Spinal cord (tissue), 10 donors: Measurements from ENCODE around the gene ADGRF3. TPM values are rescaled to one million over a fixed set of nuclear protein-coding genes. Genes with fewer than 3 reads are reported as not detected.
"Not testable (repeated sequence)": the region's sequence is repeated elsewhere in the genome, so short reads cannot be mapped to it uniquely, and the experiment has no call there.

ENCODE experiments used
- DNase-seq, 6 donors: peaks; one replicate each; pipeline versions ENCODE4 v3.0.0 to v3.0.0-alpha.2; 2013 to 2015; ENCODE audit warnings: low spot score in 6 of 6, low read depth in 4 of 6
- H3K27ac ChIP-seq: one replicate; pipeline ENCODE4 v1.5.1; 2013; ENCODE audit warnings: low read depth, low read length, control low read depth
- H3K27me3 ChIP-seq: one replicate; pipeline ENCODE4 v1.6.1; 2013; ENCODE audit warnings: low read length; ENCODE audit not compliant: control insufficient read depth, insufficient read depth
- H3K36me3 ChIP-seq: one replicate; pipeline ENCODE4 v1.6.1; 2013; ENCODE audit warnings: low read length; ENCODE audit not compliant: control insufficient read depth, insufficient read depth
- H3K4me1 ChIP-seq: one replicate; pipeline ENCODE4 v1.6.1; 2013; ENCODE audit warnings: low read length; ENCODE audit not compliant: control insufficient read depth, insufficient read depth
- H3K4me3 ChIP-seq: one replicate; pipeline ENCODE4 v1.5.1; 2013; ENCODE audit warnings: low read depth, low read length, control low read depth
- H3K9me3 ChIP-seq: one replicate; pipeline ENCODE4 v1.6.1; 2013; ENCODE audit warnings: low read length; ENCODE audit not compliant: control insufficient read depth, insufficient read depth
- WGBS: methylation state at CpG from one replicate; pipeline ENCODE4 v1.1.5; 2013; ENCODE audit warnings: missing lambda C conversion rate; ENCODE audit not compliant: insufficient coverage; 5-methylcytosine and 5-hydroxymethylcytosine counted together
- long read RNA-seq, 4 donors: transcript quantifications; one replicate each; lab custom pipeline, GENCODE V29; 2026
- polyA plus RNA-seq, 2 donors: library from polyadenylated mRNA; unstranded; fragments of 120-200 nt; gene quantifications; one replicate each; pipeline ENCODE4 v1.2.1, GENCODE V29; 2013; ENCODE audit not compliant: insufficient read length in 2 of 2
- total RNA-seq, 2 donors: library from RNA; depleted of rRNA in 1 of 2; stranded (reverse); fragments of 120-200 nt in 1 of 2; fragments of >200 nt in 1 of 2; gene quantifications; one replicate each; pipeline versions ENCODE4 v1.2.3 to v1.2.4, GENCODE V29; 2013 to 2014
- donor health status: healthy.

The ADGRF3 gene
- total RNA-seq (under 1 TPM; 0.10 to 0.11 TPM), polyA plus RNA-seq (under 1 TPM; 0.59 to 0.72 TPM)
- long read RNA-seq, donor 1, partial matches to known transcripts, result 0 of 6 reads
- long read RNA-seq, donor 1, other reads (novel, unspliced or antisense), result 6 of 6 reads
- long read RNA-seq, donor 2, result 0 reads
- long read RNA-seq, donor 3, partial matches to known transcripts, result 12 of 12 reads
- long read RNA-seq, donor 3, other reads (novel, unspliced or antisense), result 0 of 12 reads
- long read RNA-seq, donor 4, result 0 reads

GRCh38 chr2:26346454-26347053 is at the start of gene ADGRF3:
TSS of gene ADGRF3 (minus strand) at chr2:26346789. CDS start at chr2:26346234, 555 bp downstream.
- WGBS, result 0% methylated on average over 10 of the region's 28 CpGs
- Histone ChIP-seq H3K27ac (peak within 1 kb of the TSS; percentile 96), H3K4me1 (peaks cover 8% of the 10 kb centered on the region)

GRCh38 chr2:26395394-26395793 is 48.8 kb upstream of the ADGRF3 start:
- Histone ChIP-seq H3K27me3 (no peaks in the 10 kb centered on the region), H3K36me3 (no peaks in the 10 kb centered on the region), H3K27ac (no peak overlapping the region), H3K4me3 (no peak overlapping the region), H3K4me1 (no peaks in the 10 kb centered on the region), H3K9me3 (no peaks in the 10 kb centered on the region)
- WGBS, result 51% methylated on average over 2 of the region's 4 CpGs
- peak in 1 of 6 donors; percentile 44 for DNase-seq

More at GRCh38 chr2:26346454-26347053, at the start of gene ADGRF3:
- Histone ChIP-seq H3K4me3 (peak within 1 kb of the TSS; percentile 97), H3K27me3 (no peaks in the 10 kb centered on the region), H3K9me3 (no peaks in the 10 kb centered on the region), H3K36me3 (no peaks in the 10 kb centered on the region)
- DNase-seq, result peak in 4 of 6 donors; percentile 24 to 87 (median 58)

GRCh38 chr2:26394694-26395093 is 48.1 kb upstream of the ADGRF3 start:
- Histone ChIP-seq H3K9me3 (no peaks in the 10 kb centered on the region), H3K27ac (no peak overlapping the region), H3K4me1 (no peaks in the 10 kb centered on the region), H3K4me3 (no peak overlapping the region), H3K36me3 (no peaks in the 10 kb centered on the region), H3K27me3 (no peaks in the 10 kb centered on the region)
- WGBS, result no CpG with 5 or more reads among the region's 4 CpGs
- DNase-seq, result peak in 1 of 6 donors; percentile 45

GRCh38 chr2:26387189-26387588 is 40.6 kb upstream of the ADGRF3 start:
- H3K36me3 ChIP-seq, result peaks cover 4% of the 10 kb centered on the region
- no peak overlapping the region for H3K4me3 ChIP-seq
- H3K9me3 ChIP-seq, result no peaks in the 10 kb centered on the region
- no peak for DNase-seq
- H3K27ac ChIP-seq, result no peak overlapping the region
- H3K27me3 ChIP-seq, result no peaks in the 10 kb centered on the region
- no peaks in the 10 kb centered on the region for H3K4me1 ChIP-seq
- WGBS, result no CpG with 5 or more reads among the region's 4 CpGs

GRCh38 chr2:26384597-26384996 is 38.0 kb upstream of the ADGRF3 start:
- Histone ChIP-seq H3K4me1 (no peaks in the 10 kb centered on the region), H3K4me3 (no peak overlapping the region), H3K36me3 (peaks cover 4% of the 10 kb centered on the region), H3K9me3 (no peaks in the 10 kb centered on the region), H3K27me3 (no peaks in the 10 kb centered on the region), H3K27ac (no peak overlapping the region)
- no peak for DNase-seq

- no peaks in the 10 kb centered on the region for H3K9me3 ChIP-seq
- H3K27ac ChIP-seq, result no peak overlapping the region
- H3K4me1 ChIP-seq, result no peaks in the 10 kb centered on the region
- H3K4me3 ChIP-seq, result no peak overlapping the region
- H3K27me3 ChIP-seq, result no peaks in the 10 kb centered on the region
- WGBS, result 79% methylated on average over 4 of the region's 9 CpGs
- no peak for DNase-seq
- H3K36me3 ChIP-seq, result peaks cover 4% of the 10 kb centered on the region
These were observed 37.6 kb upstream of the ADGRF3 start for GRCh38 chr2:26384183-26384582.

- Histone ChIP-seq H3K4me3 (no peak overlapping the region), H3K36me3 (peaks cover 8% of the 10 kb centered on the region), H3K27ac (no peak overlapping the region), H3K9me3 (no peaks in the 10 kb centered on the region), H3K27me3 (no peaks in the 10 kb centered on the region), H3K4me1 (no peaks in the 10 kb centered on the region)
- DNase-seq, result no peak
- WGBS, result 94% methylated on average over 2 of the region's 3 CpGs
These were observed 36.0 kb upstream of the ADGRF3 start for GRCh38 chr2:26382564-26382963.

- Histone ChIP-seq H3K27me3 (no peaks in the 10 kb centered on the region), H3K4me3 (no peak overlapping the region), H3K4me1 (no peaks in the 10 kb centered on the region), H3K36me3 (peaks cover 7% of the 10 kb centered on the region), H3K27ac (no peak overlapping the region), H3K9me3 (no peaks in the 10 kb centered on the region)
- DNase-seq, result peak in 1 of 6 donors; percentile 5
- no CpG with 5 or more reads among the region's 2 CpGs for WGBS
These were observed 33.7 kb upstream of the ADGRF3 start for GRCh38 chr2:26380281-26380680.

- no CpG with 5 or more reads among the region's 1 CpG for WGBS
- no peaks in the 10 kb centered on the region for H3K4me1 ChIP-seq
- H3K36me3 ChIP-seq, result peaks cover 8% of the 10 kb centered on the region
- no peak overlapping the region for H3K4me3 ChIP-seq
- no peaks in the 10 kb centered on the region for H3K27me3 ChIP-seq
- H3K27ac ChIP-seq, result no peak overlapping the region
- no peak for DNase-seq
- H3K9me3 ChIP-seq, result no peaks in the 10 kb centered on the region
These were observed 30.2 kb upstream of the ADGRF3 start for GRCh38 chr2:26376799-26377198.

- H3K4me3 ChIP-seq, H3K4me1 ChIP-seq, H3K27me3 ChIP-seq, H3K9me3 ChIP-seq, H3K36me3 ChIP-seq, DNase-seq, H3K27ac ChIP-seq: not testable (repeated sequence)
- WGBS, result no CpG with 5 or more reads among the region's 31 CpGs
These were observed 24.3 kb upstream of the ADGRF3 start for GRCh38 chr2:26370909-26371308.
